Vagina (tissue), 2 donors: ENCODE data around the gene TMEM269. TPM values are rescaled to one million over a fixed set of nuclear protein-coding genes. Genes with fewer than 3 reads are reported as not detected.

Experiments used
- DNase-seq, 2 donors: peaks; one replicate each; pipeline ENCODE4 v3.0.0-alpha.2; 2017; ENCODE audit errors: extremely low spot score in 2 of 2
- H3K27ac ChIP-seq: fragments of 200-600 bp; sonication (generic); one replicate; pipeline ENCODE4 v1.5.1; 2019
- H3K27me3 ChIP-seq: fragments of 200-600 bp; sonication (generic); one replicate; pipeline ENCODE4 v1.5.1; 2019
- H3K36me3 ChIP-seq, 2 donors: fragments of 200-600 bp; sonication (generic); one replicate each; pipeline ENCODE4 v1.5.1; 2017 to 2019
- H3K4me1 ChIP-seq: fragments of 200-600 bp; sonication (generic); one replicate; pipeline ENCODE4 v1.5.1; 2019
- H3K4me3 ChIP-seq, 2 donors: fragments of 200-600 bp; sonication (generic); 1 replicate in 1 of 2; 2 replicates in 1 of 2; pipeline ENCODE4 v1.5.1; 2016 to 2019
- H3K9me3 ChIP-seq: fragments of 200-600 bp; sonication (generic); one replicate; pipeline ENCODE4 v1.5.1; 2019
- POLR2A ChIP-seq, 2 donors: fragments of 450-650 bp; IDR thresholded peaks; one replicate each; pipeline ENCODE4 v1.6.1; 2017; ENCODE audit warnings: antibody characterized with exemption in 2 of 2, mild to moderate bottlenecking in 2 of 2, moderate library complexity in 2 of 2
- POLR2AphosphoS5 ChIP-seq, 2 donors: sonication (generic); formaldehyde crosslinking; IDR thresholded peaks; one replicate each; pipeline ENCODE4 v1.9.0; 2017; ENCODE audit warnings: antibody characterized with exemption in 2 of 2, mild to moderate bottlenecking in 2 of 2, low read depth in 1 of 2; ENCODE audit not compliant: insufficient read depth in 1 of 2
- intact Hi-C: fragments of 100-400 bp; cut with DNase I; formaldehyde crosslinking; loops from one replicate; pipeline ENCODE4 v1.15.1; 2023
- total RNA-seq: library from RNA; depleted of rRNA; stranded (reverse); fragments of >200 nt; gene quantifications from one replicate; pipeline ENCODE4 v1.2.3, GENCODE V29; 2016
- TF ChIP-seq, protein P1 (sequence below), 3 experiments: fragments of 450-650 bp in 2 of 3; fragments of 200-600 bp in 1 of 3; sonication (generic) in 1 of 3; IDR thresholded peaks; one replicate each; pipeline ENCODE4 v1.5.1; 2017 to 2019; ENCODE audit warnings: antibody characterized with exemption in 3 of 3, mild to moderate bottlenecking in 2 of 3, moderate library complexity in 2 of 3

Gene TMEM269
- total RNA-seq, 1 donor from 2014 or later, result not detected

GRCh38 chr1:42780176-42780575, 4.6 kb upstream of the TMEM269 start:
- Histone ChIP-seq H3K36me3 (peaks cover 0 to 27% of the 10 kb centered on the region in 2 donors), H3K9me3 (no peaks in the 10 kb centered on the region), H3K4me3 (no peak overlapping the region), H3K27me3 (no peaks in the 10 kb centered on the region), H3K27ac (no peak overlapping the region), H3K4me1 (peaks cover 8% of the 10 kb centered on the region)
- intact Hi-C loops, result no loop called here
- no peak for DNase-seq
- TF ChIP-seq POLR2AphosphoS5 (IDR thresholded peaks at IDR 0.05; ENCODE audit: insufficient read depth in 1 of 2, low read depth in 1 of 2) (no peak), POLR2A (IDR thresholded peaks at IDR 0.05) (no peak)
- TF ChIP-seq, protein P1, sequence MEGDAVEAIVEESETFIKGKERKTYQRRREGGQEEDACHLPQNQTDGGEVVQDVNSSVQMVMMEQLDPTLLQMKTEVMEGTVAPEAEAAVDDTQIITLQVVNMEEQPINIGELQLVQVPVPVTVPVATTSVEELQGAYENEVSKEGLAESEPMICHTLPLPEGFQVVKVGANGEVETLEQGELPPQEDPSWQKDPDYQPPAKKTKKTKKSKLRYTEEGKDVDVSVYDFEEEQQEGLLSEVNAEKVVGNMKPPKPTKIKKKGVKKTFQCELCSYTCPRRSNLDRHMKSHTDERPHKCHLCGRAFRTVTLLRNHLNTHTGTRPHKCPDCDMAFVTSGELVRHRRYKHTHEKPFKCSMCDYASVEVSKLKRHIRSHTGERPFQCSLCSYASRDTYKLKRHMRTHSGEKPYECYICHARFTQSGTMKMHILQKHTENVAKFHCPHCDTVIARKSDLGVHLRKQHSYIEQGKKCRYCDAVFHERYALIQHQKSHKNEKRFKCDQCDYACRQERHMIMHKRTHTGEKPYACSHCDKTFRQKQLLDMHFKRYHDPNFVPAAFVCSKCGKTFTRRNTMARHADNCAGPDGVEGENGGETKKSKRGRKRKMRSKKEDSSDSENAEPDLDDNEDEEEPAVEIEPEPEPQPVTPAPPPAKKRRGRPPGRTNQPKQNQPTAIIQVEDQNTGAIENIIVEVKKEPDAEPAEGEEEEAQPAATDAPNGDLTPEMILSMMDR (IDR thresholded peaks at IDR 0.05), result no peak

GRCh38 chr1:42783092-42783491, 1.7 kb upstream of the TMEM269 start:
- Histone ChIP-seq H3K27me3 (no peaks in the 10 kb centered on the region), H3K36me3 (peaks cover 0 to 6% of the 10 kb centered on the region in 2 donors), H3K4me1 (peaks cover 19% of the 10 kb centered on the region), H3K9me3 (no peaks in the 10 kb centered on the region), H3K27ac (no peak overlapping the region), H3K4me3 (no peak overlapping the region)
- TF ChIP-seq, protein P1 (IDR thresholded peaks at IDR 0.05), result no peak
- TF ChIP-seq POLR2AphosphoS5 (IDR thresholded peaks at IDR 0.05; ENCODE audit: insufficient read depth in 1 of 2, low read depth in 1 of 2) (no peak), POLR2A (IDR thresholded peaks at IDR 0.05) (no peak)
- DNase-seq, result no peak
- intact Hi-C loops, result no loop called here

DNA sequence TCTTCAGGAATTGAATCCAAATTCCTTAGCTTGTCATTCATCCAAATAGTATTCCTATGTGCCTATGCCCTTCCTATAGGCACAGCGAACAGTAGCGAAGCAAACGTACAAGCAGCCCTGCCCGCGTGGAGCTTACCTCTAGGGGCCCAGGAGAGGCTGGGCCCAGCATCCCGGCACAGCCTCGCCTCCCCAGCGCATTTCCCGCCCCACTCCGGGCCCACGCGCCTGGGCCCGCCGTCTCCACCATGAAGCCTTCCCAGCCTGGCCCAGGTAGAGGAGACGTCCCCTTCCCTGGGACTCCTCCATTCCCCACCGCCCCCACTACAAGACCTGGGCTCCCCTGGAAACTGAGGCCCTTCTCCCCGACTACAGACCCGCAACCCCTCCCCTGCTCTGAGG, 245 bp upstream of the TMEM269 start:
- no peaks in the 10 kb centered on the region for H3K36me3 ChIP-seq
- intact Hi-C loops, result no loop called here
- H3K4me3 ChIP-seq, result peak overlapping the region; percentile 45 to 48
- TF ChIP-seq, protein P1 (IDR thresholded peaks at IDR 0.05), result no peak
- TF ChIP-seq POLR2A (IDR thresholded peaks at IDR 0.05) (no peak), POLR2AphosphoS5 (IDR thresholded peaks at IDR 0.05; ENCODE audit: insufficient read depth in 1 of 2, low read depth in 1 of 2) (no peak)
- DNase-seq, result no peak
- H3K27me3 ChIP-seq, result no peaks in the 10 kb centered on the region
- H3K4me1 ChIP-seq, result peaks cover 19% of the 10 kb centered on the region
- no peak overlapping the region for H3K27ac ChIP-seq
- H3K9me3 ChIP-seq, result no peaks in the 10 kb centered on the region

GRCh38 chr1:42786097-42786496, 1.3 kb downstream of the TMEM269 start:
- no peak for DNase-seq
- TF ChIP-seq, protein P1 (IDR thresholded peaks at IDR 0.05), result no peak
- TF ChIP-seq POLR2A (IDR thresholded peaks at IDR 0.05), result no peak
- no peak for TF ChIP-seq POLR2AphosphoS5 (IDR thresholded peaks at IDR 0.05; ENCODE audit: insufficient read depth in 1 of 2, low read depth in 1 of 2)
- Histone ChIP-seq H3K9me3 (no peaks in the 10 kb centered on the region), H3K27me3 (no peaks in the 10 kb centered on the region), H3K4me3 (no peak overlapping the region), H3K27ac (no peak overlapping the region), H3K36me3 (no peaks in the 10 kb centered on the region), H3K4me1 (peaks cover 19% of the 10 kb centered on the region)
- intact Hi-C loops, result loop anchor here (5.0 kb wide), 1 partner anchor 441 kb away; no protein-coding TSS in a partner anchor

- Histone ChIP-seq H3K27me3 (no peaks in the 10 kb centered on the region), H3K4me1 (peaks cover 19% of the 10 kb centered on the region), H3K27ac (no peak overlapping the region), H3K9me3 (no peaks in the 10 kb centered on the region), H3K36me3 (no peaks in the 10 kb centered on the region), H3K4me3 (no peak overlapping the region)
- no peak for DNase-seq
- intact Hi-C loops, result loop anchor here (5.0 kb wide), 1 partner anchor 439 kb away; no protein-coding TSS in a partner anchor
- no peak for TF ChIP-seq POLR2A (IDR thresholded peaks at IDR 0.05)
- TF ChIP-seq, protein P1 (IDR thresholded peaks at IDR 0.05), result no peak
- TF ChIP-seq POLR2AphosphoS5 (IDR thresholded peaks at IDR 0.05; ENCODE audit: insufficient read depth in 1 of 2, low read depth in 1 of 2), result no peak
These were observed 3.2 kb downstream of the TMEM269 start for GRCh38 chr1:42788021-42788420.
